HepG2 (cell line): ENCODE results near the gene CAST. TPM values are rescaled to one million over a fixed set of nuclear protein-coding genes. Genes with fewer than 3 reads are reported as not detected.
A peak's percentile ranks its signal among the peaks of the same experiment; 100 is the strongest.

Source experiments
- CCAR2 ChIP-seq: fragments of 200-400 bp; formaldehyde crosslinking; optimal IDR thresholded peaks from 2 replicates; pipeline ENCODE3; 2018; ENCODE audit warnings: low read depth, mild to moderate bottlenecking, low read length, moderate library complexity
- HCFC1 ChIP-seq: fragments of 150-350 bp; IDR thresholded peaks from 2 replicates; pipeline ENCODE4 v1.6.1; 2014; ENCODE audit warnings: low read depth, low read length
- HNRNPLL ChIP-seq: fragments of 200-400 bp; formaldehyde crosslinking; IDR thresholded peaks from 2 replicates; pipeline ENCODE4 v1.6.1; 2017; ENCODE audit warnings: mild to moderate bottlenecking, low read depth, low read length; ENCODE audit not compliant: poor library complexity, severe bottlenecking
- KDM5B ChIP-seq: sonication (generic); formaldehyde crosslinking; IDR thresholded peaks from 2 replicates; pipeline ENCODE4 v1.4.0; 2020; ENCODE audit warnings: missing genetic modification reagents, mild to moderate bottlenecking, borderline replicate concordance
- PHF8 ChIP-seq: sonication (generic); formaldehyde crosslinking; IDR thresholded peaks from 2 replicates; pipeline ENCODE4 v1.5.0; 2020; ENCODE audit warnings: missing genetic modification reagents
- U2AF2 ChIP-seq: fragments of 200-400 bp; formaldehyde crosslinking; IDR thresholded peaks from 2 replicates; pipeline ENCODE4 v1.6.1; 2017; ENCODE audit warnings: low read depth, mild to moderate bottlenecking, low read length
- ZFAT ChIP-seq: sonication (generic); formaldehyde crosslinking; conservative IDR thresholded peaks from 2 replicates; pipeline ENCODE4 v1.8.1; 2023; ENCODE audit warnings: missing genetic modification reagents, inconsistent platforms
- ZNF121 ChIP-seq: sonication (generic); formaldehyde crosslinking; IDR thresholded peaks from 2 replicates; pipeline ENCODE4 v1.5.0; 2020; ENCODE audit warnings: mild to moderate bottlenecking, missing genetic modification reagents
- ZNF331 ChIP-seq: sonication (generic); formaldehyde crosslinking; IDR thresholded peaks from 2 replicates; pipeline ENCODE4 v1.4.0; 2020; ENCODE audit warnings: missing genetic modification reagents
- polyA plus RNA-seq, 8 experiments: library from polyadenylated mRNA; depleted of rRNA in 3 of 8; stranded (reverse) in 7 of 8; unstranded in 1 of 8; fragments of >200 nt; fragmentation: Illumina TruSeq in 4 of 8; extraction: Trizol in 4 of 8; gene quantifications; 2 replicates each; pipeline versions ENCODE4 v1.2.1 to v1.2.3, GENCODE V29; 2011 to 2016; ENCODE audit warnings: low read depth in 4 of 8, missing spikeins in 1 of 8, mixed read lengths in 1 of 8; ENCODE audit not compliant: insufficient read depth in 1 of 8
- total RNA-seq, 5 experiments: library from RNA; depleted of rRNA; stranded (reverse); fragments of >200 nt; fragmentation: Illumina TruSeq; extraction: Trizol; gene quantifications; 2 replicates each; pipeline ENCODE4 v1.2.3, GENCODE V29; 2016; ENCODE audit warnings: low read depth in 1 of 5
- TF ChIP-seq, protein P1 (sequence below): sonication (generic); formaldehyde crosslinking; IDR thresholded peaks from 2 replicates; pipeline ENCODE4 v1.8.0; 2022; ENCODE audit warnings: missing genetic modification reagents, mild to moderate bottlenecking, moderate library complexity, borderline replicate concordance
- TF ChIP-seq, protein P2 (sequence below): sonication (generic); formaldehyde crosslinking; IDR thresholded peaks from 2 replicates; pipeline ENCODE4 v1.9.0; 2022; ENCODE audit warnings: missing genetic modification reagents, mild to moderate bottlenecking, borderline replicate concordance
- TF ChIP-seq, protein P3 (sequence below): sonication (generic); formaldehyde crosslinking; IDR thresholded peaks from 2 replicates; pipeline ENCODE4 v1.9.0; 2021; ENCODE audit warnings: mild to moderate bottlenecking, missing genetic modification reagents
- TF ChIP-seq, protein P4 (sequence below): sonication (generic); formaldehyde crosslinking; IDR thresholded peaks from 2 replicates; pipeline ENCODE4 v1.4.0; 2020; ENCODE audit warnings: missing genetic modification reagents
- TF ChIP-seq, protein P5 (sequence below): sonication (generic); formaldehyde crosslinking; IDR thresholded peaks from 2 replicates; pipeline ENCODE4 v1.8.0; 2022; ENCODE audit warnings: mild to moderate bottlenecking, missing genetic modification reagents

CAST gene
- total and polyA plus RNA-seq, 2 of the 13 experiments (the other 11 are each of a cell fraction or from before 2014, with no cell fraction given) = 42.1 to 67.6 TPM

DNA sequence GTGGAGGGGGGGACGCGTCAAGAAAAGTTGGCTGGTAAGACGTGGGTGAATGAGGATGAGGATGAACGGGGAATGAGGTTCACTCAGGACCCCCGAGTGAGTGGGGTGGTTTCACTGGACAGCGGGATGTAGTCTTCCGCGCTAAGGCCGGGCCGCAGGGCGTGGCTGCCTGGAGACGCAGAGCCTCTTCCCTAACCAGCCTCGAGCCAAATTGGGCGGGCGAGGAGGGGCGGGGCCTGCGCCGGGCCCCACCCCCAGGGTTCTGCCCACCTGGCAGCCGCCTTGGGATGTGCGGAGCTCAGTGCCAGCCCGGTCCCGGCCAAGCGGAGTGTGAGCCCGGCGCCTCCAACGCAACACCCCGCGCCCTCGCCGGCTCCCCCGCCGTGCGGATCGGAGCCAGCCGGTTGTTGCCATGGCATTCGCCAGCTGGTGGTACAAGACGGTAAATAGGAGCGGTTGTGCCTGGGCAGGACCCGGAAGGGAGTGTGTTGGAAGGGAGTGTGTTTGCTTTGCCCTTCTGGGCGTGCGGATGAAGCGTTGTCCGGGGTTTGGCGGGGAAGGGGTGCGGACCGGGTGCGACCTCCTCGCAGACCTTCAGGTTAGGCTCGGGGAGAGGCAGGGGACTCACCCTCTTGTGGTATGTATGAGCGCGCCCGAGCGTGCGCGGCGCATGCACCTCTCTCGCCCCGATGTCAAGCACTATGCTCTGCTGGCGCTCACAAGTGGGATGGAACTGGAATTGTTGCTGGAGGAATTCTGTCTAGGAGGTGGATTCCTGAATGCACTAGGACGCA lies 746 bp downstream of the CAST start (continued):
- TF ChIP-seq HNRNPLL = peak; percentile 74
- no peak for TF ChIP-seq ZNF121 (CRISPR knock-in tag)
- TF ChIP-seq U2AF2 = no peak
- TF ChIP-seq, protein P1, sequence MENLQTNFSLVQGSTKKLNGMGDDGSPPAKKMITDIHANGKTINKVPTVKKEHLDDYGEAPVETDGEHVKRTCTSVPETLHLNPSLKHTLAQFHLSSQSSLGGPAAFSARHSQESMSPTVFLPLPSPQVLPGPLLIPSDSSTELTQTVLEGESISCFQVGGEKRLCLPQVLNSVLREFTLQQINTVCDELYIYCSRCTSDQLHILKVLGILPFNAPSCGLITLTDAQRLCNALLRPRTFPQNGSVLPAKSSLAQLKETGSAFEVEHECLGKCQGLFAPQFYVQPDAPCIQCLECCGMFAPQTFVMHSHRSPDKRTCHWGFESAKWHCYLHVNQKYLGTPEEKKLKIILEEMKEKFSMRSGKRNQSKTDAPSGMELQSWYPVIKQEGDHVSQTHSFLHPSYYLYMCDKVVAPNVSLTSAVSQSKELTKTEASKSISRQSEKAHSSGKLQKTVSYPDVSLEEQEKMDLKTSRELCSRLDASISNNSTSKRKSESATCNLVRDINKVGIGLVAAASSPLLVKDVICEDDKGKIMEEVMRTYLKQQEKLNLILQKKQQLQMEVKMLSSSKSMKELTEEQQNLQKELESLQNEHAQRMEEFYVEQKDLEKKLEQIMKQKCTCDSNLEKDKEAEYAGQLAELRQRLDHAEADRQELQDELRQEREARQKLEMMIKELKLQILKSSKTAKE = no peak; the same call in 1 of the 2 replicates
- TF ChIP-seq HCFC1 = no peak
- no peak for TF ChIP-seq CCAR2
- TF ChIP-seq, protein P2, sequence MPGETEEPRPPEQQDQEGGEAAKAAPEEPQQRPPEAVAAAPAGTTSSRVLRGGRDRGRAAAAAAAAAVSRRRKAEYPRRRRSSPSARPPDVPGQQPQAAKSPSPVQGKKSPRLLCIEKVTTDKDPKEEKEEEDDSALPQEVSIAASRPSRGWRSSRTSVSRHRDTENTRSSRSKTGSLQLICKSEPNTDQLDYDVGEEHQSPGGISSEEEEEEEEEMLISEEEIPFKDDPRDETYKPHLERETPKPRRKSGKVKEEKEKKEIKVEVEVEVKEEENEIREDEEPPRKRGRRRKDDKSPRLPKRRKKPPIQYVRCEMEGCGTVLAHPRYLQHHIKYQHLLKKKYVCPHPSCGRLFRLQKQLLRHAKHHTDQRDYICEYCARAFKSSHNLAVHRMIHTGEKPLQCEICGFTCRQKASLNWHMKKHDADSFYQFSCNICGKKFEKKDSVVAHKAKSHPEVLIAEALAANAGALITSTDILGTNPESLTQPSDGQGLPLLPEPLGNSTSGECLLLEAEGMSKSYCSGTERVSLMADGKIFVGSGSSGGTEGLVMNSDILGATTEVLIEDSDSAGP = peak; percentile 78; the same call in 1 of the 2 replicates
- peak; percentile 77; the same call in 1 of the 2 replicates for TF ChIP-seq KDM5B (CRISPR knock-in tag)
- TF ChIP-seq, protein P3, sequence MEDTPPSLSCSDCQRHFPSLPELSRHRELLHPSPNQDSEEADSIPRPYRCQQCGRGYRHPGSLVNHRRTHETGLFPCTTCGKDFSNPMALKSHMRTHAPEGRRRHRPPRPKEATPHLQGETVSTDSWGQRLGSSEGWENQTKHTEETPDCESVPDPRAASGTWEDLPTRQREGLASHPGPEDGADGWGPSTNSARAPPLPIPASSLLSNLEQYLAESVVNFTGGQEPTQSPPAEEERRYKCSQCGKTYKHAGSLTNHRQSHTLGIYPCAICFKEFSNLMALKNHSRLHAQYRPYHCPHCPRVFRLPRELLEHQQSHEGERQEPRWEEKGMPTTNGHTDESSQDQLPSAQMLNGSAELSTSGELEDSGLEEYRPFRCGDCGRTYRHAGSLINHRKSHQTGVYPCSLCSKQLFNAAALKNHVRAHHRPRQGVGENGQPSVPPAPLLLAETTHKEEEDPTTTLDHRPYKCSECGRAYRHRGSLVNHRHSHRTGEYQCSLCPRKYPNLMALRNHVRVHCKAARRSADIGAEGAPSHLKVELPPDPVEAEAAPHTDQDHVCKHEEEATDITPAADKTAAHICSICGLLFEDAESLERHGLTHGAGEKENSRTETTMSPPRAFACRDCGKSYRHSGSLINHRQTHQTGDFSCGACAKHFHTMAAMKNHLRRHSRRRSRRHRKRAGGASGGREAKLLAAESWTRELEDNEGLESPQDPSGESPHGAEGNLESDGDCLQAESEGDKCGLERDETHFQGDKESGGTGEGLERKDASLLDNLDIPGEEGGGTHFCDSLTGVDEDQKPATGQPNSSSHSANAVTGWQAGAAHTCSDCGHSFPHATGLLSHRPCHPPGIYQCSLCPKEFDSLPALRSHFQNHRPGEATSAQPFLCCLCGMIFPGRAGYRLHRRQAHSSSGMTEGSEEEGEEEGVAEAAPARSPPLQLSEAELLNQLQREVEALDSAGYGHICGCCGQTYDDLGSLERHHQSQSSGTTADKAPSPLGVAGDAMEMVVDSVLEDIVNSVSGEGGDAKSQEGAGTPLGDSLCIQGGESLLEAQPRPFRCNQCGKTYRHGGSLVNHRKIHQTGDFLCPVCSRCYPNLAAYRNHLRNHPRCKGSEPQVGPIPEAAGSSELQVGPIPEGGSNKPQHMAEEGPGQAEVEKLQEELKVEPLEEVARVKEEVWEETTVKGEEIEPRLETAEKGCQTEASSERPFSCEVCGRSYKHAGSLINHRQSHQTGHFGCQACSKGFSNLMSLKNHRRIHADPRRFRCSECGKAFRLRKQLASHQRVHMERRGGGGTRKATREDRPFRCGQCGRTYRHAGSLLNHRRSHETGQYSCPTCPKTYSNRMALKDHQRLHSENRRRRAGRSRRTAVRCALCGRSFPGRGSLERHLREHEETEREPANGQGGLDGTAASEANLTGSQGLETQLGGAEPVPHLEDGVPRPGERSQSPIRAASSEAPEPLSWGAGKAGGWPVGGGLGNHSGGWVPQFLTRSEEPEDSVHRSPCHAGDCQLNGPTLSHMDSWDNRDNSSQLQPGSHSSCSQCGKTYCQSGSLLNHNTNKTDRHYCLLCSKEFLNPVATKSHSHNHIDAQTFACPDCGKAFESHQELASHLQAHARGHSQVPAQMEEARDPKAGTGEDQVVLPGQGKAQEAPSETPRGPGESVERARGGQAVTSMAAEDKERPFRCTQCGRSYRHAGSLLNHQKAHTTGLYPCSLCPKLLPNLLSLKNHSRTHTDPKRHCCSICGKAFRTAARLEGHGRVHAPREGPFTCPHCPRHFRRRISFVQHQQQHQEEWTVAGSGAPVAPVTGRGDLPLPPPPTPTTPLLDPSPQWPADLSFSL (CRISPR knock-in tag) = peak; percentile 5; the same call in 1 of the 2 replicates
- peak; percentile 40; the same call in 1 of the 2 replicates for TF ChIP-seq PHF8 (CRISPR knock-in tag)
- TF ChIP-seq, protein P4, sequence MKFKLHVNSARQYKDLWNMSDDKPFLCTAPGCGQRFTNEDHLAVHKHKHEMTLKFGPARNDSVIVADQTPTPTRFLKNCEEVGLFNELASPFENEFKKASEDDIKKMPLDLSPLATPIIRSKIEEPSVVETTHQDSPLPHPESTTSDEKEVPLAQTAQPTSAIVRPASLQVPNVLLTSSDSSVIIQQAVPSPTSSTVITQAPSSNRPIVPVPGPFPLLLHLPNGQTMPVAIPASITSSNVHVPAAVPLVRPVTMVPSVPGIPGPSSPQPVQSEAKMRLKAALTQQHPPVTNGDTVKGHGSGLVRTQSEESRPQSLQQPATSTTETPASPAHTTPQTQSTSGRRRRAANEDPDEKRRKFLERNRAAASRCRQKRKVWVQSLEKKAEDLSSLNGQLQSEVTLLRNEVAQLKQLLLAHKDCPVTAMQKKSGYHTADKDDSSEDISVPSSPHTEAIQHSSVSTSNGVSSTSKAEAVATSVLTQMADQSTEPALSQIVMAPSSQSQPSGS (CRISPR knock-in tag) = peak; percentile 13; the same call in 1 of the 2 replicates
- TF ChIP-seq, protein P5, sequence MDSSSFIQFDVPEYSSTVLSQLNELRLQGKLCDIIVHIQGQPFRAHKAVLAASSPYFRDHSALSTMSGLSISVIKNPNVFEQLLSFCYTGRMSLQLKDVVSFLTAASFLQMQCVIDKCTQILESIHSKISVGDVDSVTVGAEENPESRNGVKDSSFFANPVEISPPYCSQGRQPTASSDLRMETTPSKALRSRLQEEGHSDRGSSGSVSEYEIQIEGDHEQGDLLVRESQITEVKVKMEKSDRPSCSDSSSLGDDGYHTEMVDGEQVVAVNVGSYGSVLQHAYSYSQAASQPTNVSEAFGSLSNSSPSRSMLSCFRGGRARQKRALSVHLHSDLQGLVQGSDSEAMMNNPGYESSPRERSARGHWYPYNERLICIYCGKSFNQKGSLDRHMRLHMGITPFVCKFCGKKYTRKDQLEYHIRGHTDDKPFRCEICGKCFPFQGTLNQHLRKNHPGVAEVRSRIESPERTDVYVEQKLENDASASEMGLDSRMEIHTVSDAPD = peak; percentile 47; the same call in 1 of the 2 replicates
- no peak for TF ChIP-seq ZFAT (CRISPR knock-in tag)
- TF ChIP-seq ZNF331 (CRISPR knock-in tag) = no peak
